ENCODE data around the gene APOA4.

DNA sequence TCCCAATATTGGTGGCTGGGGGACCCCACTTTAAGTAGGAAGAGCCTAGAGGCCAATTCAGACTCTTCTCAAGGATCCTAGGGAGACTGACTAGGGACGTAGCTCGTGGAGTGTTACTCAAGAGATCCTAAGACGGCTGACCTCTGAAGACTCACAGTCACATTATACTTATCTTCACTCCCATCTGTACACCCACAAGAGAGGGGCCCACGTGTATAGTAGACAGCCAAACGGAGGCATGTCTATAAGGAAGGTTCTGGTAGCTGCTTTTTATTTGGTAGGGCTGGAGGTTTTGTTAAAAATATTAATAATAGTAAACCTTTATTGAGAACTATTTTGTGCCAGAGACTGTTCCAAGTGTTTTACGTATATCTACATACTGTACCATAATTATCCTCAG lies 37.2 kb upstream of the APOA4 start:
- TF ChIP-seq, protein P1, sequence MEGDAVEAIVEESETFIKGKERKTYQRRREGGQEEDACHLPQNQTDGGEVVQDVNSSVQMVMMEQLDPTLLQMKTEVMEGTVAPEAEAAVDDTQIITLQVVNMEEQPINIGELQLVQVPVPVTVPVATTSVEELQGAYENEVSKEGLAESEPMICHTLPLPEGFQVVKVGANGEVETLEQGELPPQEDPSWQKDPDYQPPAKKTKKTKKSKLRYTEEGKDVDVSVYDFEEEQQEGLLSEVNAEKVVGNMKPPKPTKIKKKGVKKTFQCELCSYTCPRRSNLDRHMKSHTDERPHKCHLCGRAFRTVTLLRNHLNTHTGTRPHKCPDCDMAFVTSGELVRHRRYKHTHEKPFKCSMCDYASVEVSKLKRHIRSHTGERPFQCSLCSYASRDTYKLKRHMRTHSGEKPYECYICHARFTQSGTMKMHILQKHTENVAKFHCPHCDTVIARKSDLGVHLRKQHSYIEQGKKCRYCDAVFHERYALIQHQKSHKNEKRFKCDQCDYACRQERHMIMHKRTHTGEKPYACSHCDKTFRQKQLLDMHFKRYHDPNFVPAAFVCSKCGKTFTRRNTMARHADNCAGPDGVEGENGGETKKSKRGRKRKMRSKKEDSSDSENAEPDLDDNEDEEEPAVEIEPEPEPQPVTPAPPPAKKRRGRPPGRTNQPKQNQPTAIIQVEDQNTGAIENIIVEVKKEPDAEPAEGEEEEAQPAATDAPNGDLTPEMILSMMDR (IDR thresholded peaks at IDR 0.05) = no peak
- TF ChIP-seq POLR2A (IDR thresholded peaks at IDR 0.05) = no peak

Measured in sigmoid colon (tissue), 3 donors.